Measurements from ENCODE around the gene MN1. TPM values are rescaled to one million over a fixed set of nuclear protein-coding genes. Genes with fewer than 3 reads are reported as not detected.

MN1 gene
- total RNA-seq, 2 experiments from 2014 or later, result 0.28 to 0.30 TPM

DNA sequence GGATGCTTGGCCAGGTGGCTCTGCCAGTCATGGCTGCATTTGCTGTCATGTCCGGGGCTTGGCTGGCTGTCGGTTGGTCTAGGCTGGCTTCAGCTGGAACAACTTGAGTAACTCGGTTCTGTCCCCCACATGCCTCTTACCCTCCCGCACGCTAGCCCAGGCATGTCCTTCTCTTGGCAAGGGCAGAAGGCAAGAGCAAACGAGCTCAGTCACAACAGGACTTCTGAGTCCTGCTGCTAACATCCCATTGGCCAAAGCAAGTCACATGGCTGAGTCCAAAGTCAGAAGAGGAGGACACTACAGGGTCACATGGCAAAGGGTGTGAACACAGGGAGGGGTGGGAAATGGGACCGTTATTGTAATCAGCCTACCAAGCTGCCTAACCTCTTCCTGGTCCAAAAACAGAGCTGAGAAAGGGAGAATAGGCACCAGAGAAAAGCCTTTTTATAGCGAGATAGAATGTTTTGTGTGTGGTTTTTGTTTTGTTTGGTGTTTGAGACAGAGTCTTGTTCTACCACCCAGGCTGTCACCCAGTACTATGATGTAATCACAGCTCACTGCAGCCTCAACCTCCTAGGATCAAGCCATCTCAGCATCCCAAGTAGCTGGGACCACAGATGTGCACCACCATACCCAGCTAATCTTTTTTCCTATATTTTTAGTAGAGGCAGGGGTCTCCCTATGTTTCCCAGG lies 81.9 kb downstream of the MN1 start:
- Mint-ChIP-seq H3K36me3 (no peaks in the 10 kb centered on the region), H3K9me3 (no peaks in the 10 kb centered on the region), H3K27me3 (peaks cover 8% of the 10 kb centered on the region), H3K4me3 (no peak overlapping the region), H3K27ac (no peak overlapping the region), H3K4me1 (no peaks in the 10 kb centered on the region)
- DNase-seq, result no peak
- no peak for ATAC-seq (ENCODE audit: low read depth)
- POLR2A ChIA-PET, result no interaction called here

DNA sequence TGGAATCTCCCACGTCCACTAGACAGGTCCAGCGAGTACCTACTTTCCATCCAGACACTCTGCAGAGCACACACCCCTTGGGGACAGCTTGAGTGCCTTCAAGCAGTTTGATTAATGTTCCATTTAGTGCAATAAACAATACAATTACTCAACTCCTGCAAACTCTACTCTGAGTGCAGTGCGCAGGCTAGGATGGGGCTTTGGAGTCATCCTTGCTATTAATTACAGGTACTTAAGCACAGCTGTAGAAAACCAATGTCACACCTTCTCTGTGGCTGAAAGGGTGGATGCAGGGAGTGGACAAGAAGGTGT lies 82.6 kb downstream of the MN1 start:
- no peaks in the 10 kb centered on the region for H3K9me3 Mint-ChIP-seq
- H3K4me3 Mint-ChIP-seq, result no peak overlapping the region
- peaks cover 8% of the 10 kb centered on the region for H3K27me3 Mint-ChIP-seq
- no peaks in the 10 kb centered on the region for H3K4me1 Mint-ChIP-seq
- ATAC-seq (ENCODE audit: low read depth), result no peak
- no peak overlapping the region for H3K27ac Mint-ChIP-seq
- POLR2A ChIA-PET, result no interaction called here
- no peak for DNase-seq
- H3K36me3 Mint-ChIP-seq, result no peaks in the 10 kb centered on the region

DNA sequence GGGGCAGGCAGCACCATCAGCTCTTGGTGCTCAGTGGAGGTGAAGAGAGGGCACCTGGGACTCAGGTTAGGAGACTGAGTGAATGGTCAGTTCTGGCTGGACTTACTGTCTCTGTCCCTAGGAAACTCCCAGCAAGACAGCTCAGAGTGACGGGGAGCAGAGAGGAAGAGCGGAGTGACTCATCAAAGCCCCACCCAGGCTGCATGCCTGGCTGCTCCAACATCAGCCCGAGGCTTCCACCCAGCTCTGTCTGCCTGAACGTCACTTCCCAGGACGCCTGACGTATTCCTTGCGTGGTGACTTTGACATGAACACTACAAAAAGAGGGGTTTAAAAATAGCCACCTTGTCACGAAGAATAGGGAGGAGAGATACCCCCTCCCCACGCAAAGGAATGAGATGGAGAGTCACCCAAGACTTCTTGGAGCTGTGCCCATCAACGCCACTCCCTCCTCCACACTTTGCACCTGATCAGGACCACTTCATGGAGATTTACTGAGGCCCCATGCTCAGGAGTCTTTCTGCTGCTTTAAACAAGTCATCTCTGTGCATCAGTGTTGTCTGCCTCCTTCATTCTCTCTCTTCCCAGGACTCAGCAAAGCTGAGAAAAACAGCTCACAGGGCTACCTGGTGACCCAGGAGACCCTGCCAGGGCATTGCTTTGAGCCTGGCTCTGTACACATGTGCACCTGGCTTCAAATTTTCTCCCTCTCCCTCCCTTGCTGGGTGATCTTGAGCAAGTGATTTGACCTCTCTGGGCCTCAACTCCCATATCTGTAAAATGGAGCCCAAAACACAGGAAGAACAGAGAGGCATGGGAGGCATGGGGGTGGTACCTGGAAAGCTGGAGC lies 83.1 kb downstream of the MN1 start:
- H3K27me3 Mint-ChIP-seq, result peaks cover 9% of the 10 kb centered on the region
- H3K4me1 Mint-ChIP-seq, result no peaks in the 10 kb centered on the region

GRCh38 chr22:27717094-27717493 lies 84.5 kb downstream of the MN1 start:
- no peak for DNase-seq
- ATAC-seq (ENCODE audit: low read depth), result no peak
- no peaks in the 10 kb centered on the region for H3K4me1 Mint-ChIP-seq
- no peak overlapping the region for H3K4me3 Mint-ChIP-seq
- H3K27me3 Mint-ChIP-seq, result peaks cover 9% of the 10 kb centered on the region
- no peaks in the 10 kb centered on the region for H3K9me3 Mint-ChIP-seq
- H3K36me3 Mint-ChIP-seq, result no peaks in the 10 kb centered on the region
- H3K27ac Mint-ChIP-seq, result no peak overlapping the region
- POLR2A ChIA-PET, result no interaction called here

More for the DNA sequence above, 83.1 kb downstream of the MN1 start:
- no peak for ATAC-seq (ENCODE audit: low read depth)
- POLR2A ChIA-PET, result no interaction called here
- H3K27ac Mint-ChIP-seq, result no peak overlapping the region
- no peaks in the 10 kb centered on the region for H3K36me3 Mint-ChIP-seq
- no peaks in the 10 kb centered on the region for H3K9me3 Mint-ChIP-seq
- DNase-seq, result no peak
- no peak overlapping the region for H3K4me3 Mint-ChIP-seq

DNA sequence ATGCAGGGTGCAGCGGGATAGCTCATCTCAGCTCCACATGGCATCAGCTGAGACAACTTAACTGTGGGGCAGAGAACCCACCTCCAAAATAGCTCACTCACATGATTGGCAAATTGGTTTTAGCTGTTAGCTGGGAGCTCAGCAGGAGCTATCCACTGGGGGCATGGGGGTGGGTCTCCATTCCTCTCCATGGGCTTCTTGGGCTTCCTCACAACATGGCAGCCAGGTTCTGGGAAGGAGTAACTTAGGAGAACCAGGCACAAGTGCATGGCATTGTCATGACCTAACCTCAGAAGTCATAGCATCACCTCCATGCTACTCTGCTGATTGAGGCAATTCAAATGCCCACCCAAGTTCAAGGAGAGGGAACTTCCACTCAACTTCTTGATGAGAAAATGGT lies 85.5 kb downstream of the MN1 start:
- DNase-seq, result no peak
- no peak overlapping the region for H3K4me3 Mint-ChIP-seq
- no peaks in the 10 kb centered on the region for H3K4me1 Mint-ChIP-seq
- POLR2A ChIA-PET, result no interaction called here
- peaks cover 9% of the 10 kb centered on the region for H3K27me3 Mint-ChIP-seq
- no peak overlapping the region for H3K27ac Mint-ChIP-seq
- no peaks in the 10 kb centered on the region for H3K36me3 Mint-ChIP-seq
- no peaks in the 10 kb centered on the region for H3K9me3 Mint-ChIP-seq
- no peak for ATAC-seq (ENCODE audit: low read depth)

- Mint-ChIP-seq H3K4me1 (peaks cover 1% of the 10 kb centered on the region), H3K27ac (no peak overlapping the region), H3K36me3 (no peaks in the 10 kb centered on the region), H3K9me3 (no peaks in the 10 kb centered on the region), H3K4me3 (no peak overlapping the region), H3K27me3 (peaks cover 15% of the 10 kb centered on the region)
- POLR2A ChIA-PET, result no interaction called here
- ATAC-seq (ENCODE audit: low read depth), result no peak
- DNase-seq, result no peak
Observed at GRCh38 chr22:27715106-27715505, 86.5 kb downstream of the MN1 start.

DNA sequence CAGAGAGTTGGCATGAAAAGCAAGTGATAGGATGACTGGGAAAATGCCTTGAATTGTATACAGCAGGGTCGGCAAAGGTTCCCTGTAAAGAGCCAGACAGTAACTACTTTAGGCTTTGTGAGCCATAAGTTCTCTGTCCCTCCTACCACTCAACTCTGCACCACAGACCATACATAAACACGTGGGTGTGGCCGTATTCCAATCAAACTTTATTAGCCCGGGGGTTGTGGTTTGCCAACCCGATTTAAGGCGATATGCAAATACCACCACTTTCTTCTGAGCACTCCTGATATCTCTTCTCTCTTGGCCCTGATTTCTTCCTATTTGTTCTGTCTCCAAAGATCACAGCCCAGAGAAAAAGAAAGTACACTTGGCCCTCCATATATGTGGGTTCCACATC lies 87.5 kb downstream of the MN1 start:
- peaks cover 15% of the 10 kb centered on the region for H3K27me3 Mint-ChIP-seq
- peaks cover 1% of the 10 kb centered on the region for H3K4me1 Mint-ChIP-seq
- H3K9me3 Mint-ChIP-seq, result no peaks in the 10 kb centered on the region
- POLR2A ChIA-PET, result no interaction called here
- H3K27ac Mint-ChIP-seq, result no peak overlapping the region
- H3K4me3 Mint-ChIP-seq, result no peak overlapping the region
- no peaks in the 10 kb centered on the region for H3K36me3 Mint-ChIP-seq
- ATAC-seq (ENCODE audit: low read depth), result no peak
- no peak for DNase-seq

DNA sequence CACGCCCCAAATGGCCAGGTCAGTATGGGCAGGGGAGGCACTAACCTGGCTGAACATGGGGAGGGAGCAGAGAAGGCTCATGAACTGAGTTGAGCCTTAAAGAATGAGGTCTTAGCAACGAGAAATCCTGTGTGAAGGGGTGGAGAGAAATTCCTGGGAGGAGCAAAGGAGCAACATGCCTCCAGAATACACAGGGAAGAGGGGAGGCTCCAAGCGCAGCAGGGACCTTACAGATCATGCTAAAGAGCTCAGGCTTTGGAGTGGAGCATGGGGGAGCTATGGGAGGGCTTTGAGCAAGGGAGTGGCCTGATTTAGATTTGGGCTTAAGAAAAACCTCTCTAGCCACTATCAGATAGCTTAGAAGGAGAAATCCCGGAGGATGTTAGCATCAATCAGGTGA lies 88.1 kb downstream of the MN1 start:
- Mint-ChIP-seq H3K36me3 (no peaks in the 10 kb centered on the region), H3K4me1 (peaks cover 1% of the 10 kb centered on the region), H3K4me3 (no peak overlapping the region), H3K27me3 (peaks cover 15% of the 10 kb centered on the region), H3K9me3 (no peaks in the 10 kb centered on the region), H3K27ac (no peak overlapping the region)
- DNase-seq (no peak), ATAC-seq (ENCODE audit: low read depth) (no peak)
- POLR2A ChIA-PET, result no interaction called here

DNA sequence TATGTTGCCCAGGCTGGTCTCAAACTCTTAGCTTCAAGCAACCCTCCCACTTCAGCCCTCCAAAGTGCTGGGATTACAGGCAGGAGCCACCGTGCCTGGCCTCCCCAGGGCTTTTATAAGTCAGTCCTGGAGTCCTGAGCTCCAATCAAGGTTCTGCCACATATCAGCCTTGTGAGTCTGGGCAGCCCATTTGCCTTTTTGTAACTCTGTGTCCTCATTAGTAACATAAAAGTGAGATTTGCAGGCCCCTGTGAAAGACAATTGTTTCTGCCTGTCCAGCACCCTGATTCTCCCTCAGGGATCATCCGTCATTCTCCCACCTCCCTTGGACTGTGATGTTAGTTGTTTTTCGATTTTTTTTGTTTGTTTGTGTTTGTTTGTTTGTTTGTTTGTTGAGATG lies 89.8 kb downstream of the MN1 start:
- peaks cover 7% of the 10 kb centered on the region for H3K27me3 Mint-ChIP-seq
- no peaks in the 10 kb centered on the region for H3K36me3 Mint-ChIP-seq
- peaks cover 1% of the 10 kb centered on the region for H3K4me1 Mint-ChIP-seq
- H3K9me3 Mint-ChIP-seq, result no peaks in the 10 kb centered on the region
- no peak for DNase-seq
- H3K27ac Mint-ChIP-seq, result no peak overlapping the region
- POLR2A ChIA-PET, result no interaction called here
- no peak for ATAC-seq (ENCODE audit: low read depth)
- no peak overlapping the region for H3K4me3 Mint-ChIP-seq

DNA sequence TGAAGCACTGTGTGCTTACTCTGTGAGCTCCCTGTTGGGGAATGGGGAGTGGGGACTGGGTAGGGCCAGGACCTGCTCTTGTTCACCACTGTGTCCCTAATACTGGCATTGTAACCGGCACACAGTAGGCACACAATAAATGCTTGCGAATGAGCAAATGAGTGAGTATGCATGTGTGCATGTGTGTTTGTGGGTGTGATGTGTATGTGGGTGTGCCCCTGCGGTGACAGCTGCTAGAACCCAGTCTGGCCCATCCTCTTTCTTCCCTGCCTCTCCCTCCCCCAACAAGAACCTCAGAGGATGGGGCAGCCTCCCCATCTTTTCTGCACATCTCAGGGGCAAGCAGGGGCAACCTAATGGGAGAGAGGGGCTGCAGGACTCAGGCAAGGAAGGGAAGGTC lies 90.5 kb downstream of the MN1 start:
- no peak overlapping the region for H3K27ac Mint-ChIP-seq
- ATAC-seq (ENCODE audit: low read depth) (no peak), DNase-seq (no peak)
- POLR2A ChIA-PET, result no interaction called here
- H3K4me3 Mint-ChIP-seq, result no peak overlapping the region
- H3K9me3 Mint-ChIP-seq, result no peaks in the 10 kb centered on the region
- H3K36me3 Mint-ChIP-seq, result no peaks in the 10 kb centered on the region
- H3K27me3 Mint-ChIP-seq, result peaks cover 7% of the 10 kb centered on the region
- H3K4me1 Mint-ChIP-seq, result peaks cover 1% of the 10 kb centered on the region

GRCh38 chr22:27709919-27710675 lies 91.5 kb downstream of the MN1 start:
- DNase-seq (no peak), ATAC-seq (ENCODE audit: low read depth) (no peak)
- Mint-ChIP-seq H3K36me3 (no peaks in the 10 kb centered on the region), H3K27me3 (peaks cover 7% of the 10 kb centered on the region), H3K9me3 (no peaks in the 10 kb centered on the region), H3K27ac (no peak overlapping the region), H3K4me3 (no peak overlapping the region), H3K4me1 (peaks cover 1% of the 10 kb centered on the region)
- POLR2A ChIA-PET, result no interaction called here

- H3K27me3 Mint-ChIP-seq, result peaks cover 5% of the 10 kb centered on the region
- POLR2A ChIA-PET, result no interaction called here
- peaks cover 1% of the 10 kb centered on the region for H3K4me1 Mint-ChIP-seq
- no peak overlapping the region for H3K27ac Mint-ChIP-seq
- H3K36me3 Mint-ChIP-seq, result no peaks in the 10 kb centered on the region
- no peak for ATAC-seq (ENCODE audit: low read depth)
- no peaks in the 10 kb centered on the region for H3K9me3 Mint-ChIP-seq
- H3K4me3 Mint-ChIP-seq, result no peak overlapping the region
- DNase-seq, result no peak
Observed at GRCh38 chr22:27706489-27706888, 95.1 kb downstream of the MN1 start.

DNA sequence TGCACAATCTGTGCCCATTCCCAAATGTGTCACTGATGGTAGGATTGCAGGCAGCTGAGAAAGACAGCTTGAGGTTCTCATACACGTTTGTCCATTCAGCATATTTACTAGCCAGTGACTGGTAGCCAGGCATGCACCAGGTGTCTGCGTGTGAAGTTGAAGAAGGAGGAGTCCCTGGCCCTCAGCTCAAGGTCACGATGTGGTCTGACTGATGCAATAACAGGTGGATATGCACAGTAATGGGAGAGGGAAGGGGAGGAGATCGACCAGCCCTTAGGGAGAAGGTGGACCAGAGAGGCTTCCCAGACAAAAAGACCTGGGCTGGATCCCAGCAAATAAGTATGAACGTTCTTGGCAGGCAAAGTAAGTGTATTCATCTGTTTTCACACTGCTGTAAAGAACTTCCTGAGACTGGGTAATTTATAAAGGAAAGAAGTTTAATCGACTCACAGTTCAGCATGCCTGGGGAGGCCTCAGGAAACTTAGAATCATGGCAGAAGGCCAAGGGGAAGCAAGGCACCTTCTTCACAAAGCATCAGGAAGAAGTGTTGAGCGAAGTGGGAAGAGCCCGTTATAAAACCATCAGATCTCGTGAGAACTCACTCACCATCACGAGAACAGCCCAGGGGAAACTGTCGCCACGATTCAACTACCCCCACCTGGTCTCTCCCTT lies 96.0 kb downstream of the MN1 start:
- no peak for ATAC-seq (ENCODE audit: low read depth)
- no peaks in the 10 kb centered on the region for H3K36me3 Mint-ChIP-seq
- H3K4me3 Mint-ChIP-seq, result no peak overlapping the region

More for the DNA sequence above, 96.0 kb downstream of the MN1 start:
- Mint-ChIP-seq H3K27me3 (peaks cover 2% of the 10 kb centered on the region), H3K4me1 (peaks cover 1% of the 10 kb centered on the region), H3K27ac (no peak overlapping the region), H3K9me3 (no peaks in the 10 kb centered on the region)
- no peak for DNase-seq
- POLR2A ChIA-PET, result no interaction called here
